HG03064 (cell line): ENCODE measurements around the gene ZNF77.
"Not testable (repeated sequence)": the region's sequence is repeated elsewhere in the genome, so short reads cannot be mapped to it uniquely, and the experiment has no call there.

Source experiments
- ATAC-seq: cut with Tn5 transposase; IDR thresholded peaks from one replicate; pipeline ENCODE4 v1.9.1; 2021; ENCODE audit warnings: low read depth; ENCODE audit not compliant: unreplicated experiment

Gene ZNF77

GRCh38 chr19:2973229-2973628, 28.5 kb upstream of the ZNF77 start:
- no peak for ATAC-seq

GRCh38 chr19:2970201-2970835, 25.5 kb upstream of the ZNF77 start:
- ATAC-seq: no peak

GRCh38 chr19:2969104-2969504, 24.3 kb upstream of the ZNF77 start:
- ATAC-seq: no peak

GRCh38 chr19:2967972-2968371, 23.2 kb upstream of the ZNF77 start:
- no peak for ATAC-seq

- no peak for ATAC-seq
These were observed 20.1 kb upstream of the ZNF77 start for GRCh38 chr19:2964874-2965273.

- not testable (repeated sequence) for ATAC-seq
These were observed 18.9 kb upstream of the ZNF77 start for GRCh38 chr19:2963631-2964030.

- ATAC-seq: no peak
These were observed 18.4 kb upstream of the ZNF77 start for GRCh38 chr19:2963122-2963521.

- no peak for ATAC-seq
These were observed 17.4 kb upstream of the ZNF77 start for GRCh38 chr19:2962018-2962670.

- ATAC-seq: no peak
These were observed 15.3 kb upstream of the ZNF77 start for GRCh38 chr19:2960120-2960519.

GRCh38 chr19:2957160-2957559, 12.4 kb upstream of the ZNF77 start:
- ATAC-seq: no peak

GRCh38 chr19:2952953-2953481, 8.2 kb upstream of the ZNF77 start:
- ATAC-seq: no peak

- ATAC-seq: peak; percentile 84
These were observed 5.7 kb upstream of the ZNF77 start for GRCh38 chr19:2950286-2951124.

- ATAC-seq: no peak
These were observed 5.1 kb upstream of the ZNF77 start for GRCh38 chr19:2949939-2950285.

- no peak for ATAC-seq
These were observed 909 bp upstream of the ZNF77 start for GRCh38 chr19:2945575-2946184.

- ATAC-seq: no peak
These were observed 382 bp downstream of the ZNF77 start for GRCh38 chr19:2944403-2944774.

- no peak for ATAC-seq
These were observed 1.7 kb downstream of the ZNF77 start for GRCh38 chr19:2942928-2943640.

GRCh38 chr19:2935863-2936262, 8.9 kb downstream of the ZNF77 start:
- ATAC-seq: not testable (repeated sequence)

- ATAC-seq: no peak
These were observed 11.3 kb downstream of the ZNF77 start for GRCh38 chr19:2933490-2933910.

- no peak for ATAC-seq
These were observed 17.7 kb downstream of the ZNF77 start for GRCh38 chr19:2927032-2927430.

- no peak for ATAC-seq
These were observed 18.3 kb downstream of the ZNF77 start for GRCh38 chr19:2926341-2927031.
